ENCODE results near the gene MERTK. TPM values are rescaled to one million over a fixed set of nuclear protein-coding genes. Genes with fewer than 3 reads are reported as not detected.

Gene MERTK
- total RNA-seq, 1 experiment from 2014 or later: 39.2 TPM

- POLR2A ChIA-PET: no interaction called here
- Mint-ChIP-seq H3K27me3 (ENCODE audit: insufficient read depth, unreplicated experiment) (no peaks in the 10 kb centered on the region), H3K27ac (ENCODE audit: unreplicated experiment) (no peak overlapping the region), H3K36me3 (ENCODE audit: insufficient read depth, unreplicated experiment) (peaks cover 68% of the 10 kb centered on the region), H3K9me3 (ENCODE audit: unreplicated experiment) (no peaks in the 10 kb centered on the region), H3K4me1 (ENCODE audit: low read depth, unreplicated experiment) (no peaks in the 10 kb centered on the region), H3K4me3 (ENCODE audit: unreplicated experiment) (no peak overlapping the region)
- H3K4me3 ChIP-seq (ENCODE audit: low read depth, low read length): no peak overlapping the region
- no TSS peak for BruUV-seq (replicated peaks)
- intact Hi-C loops (cut with micrococcal nuclease; ENCODE audit: unreplicated experiment): no loop called here
- no peaks in the 10 kb centered on the region for H3K27me3 ChIP-seq (replicated peaks; ENCODE audit: control insufficient read depth, insufficient read depth, low read length)
- CTCF ChIA-PET: no interaction called here
- H3K4me1 ChIP-seq: no peaks in the 10 kb centered on the region
- no peaks in the 10 kb centered on the region; the same call in 1 of the 2 replicates for H3K36me3 ChIP-seq (ENCODE audit: control insufficient read depth, insufficient read depth, low read length)
- H3K9me3 ChIP-seq: no peaks in the 10 kb centered on the region
- no peak for DNase-seq
- no peak for TF ChIP-seq CTCF (IDR thresholded peaks at IDR 0.05; ENCODE audit: insufficient read depth in 1 of 2, low read depth in 1 of 2, low read length in 1 of 2, severe bottlenecking in 1 of 2, unreplicated experiment in 1 of 2)
Observed at GRCh38 chr2:112004253-112004645, 105.8 kb downstream of the MERTK start.

- H3K4me3 Mint-ChIP-seq (ENCODE audit: unreplicated experiment): no peak overlapping the region
- peaks cover 68% of the 10 kb centered on the region for H3K36me3 Mint-ChIP-seq (ENCODE audit: insufficient read depth, unreplicated experiment)
- no peaks in the 10 kb centered on the region for H3K9me3 Mint-ChIP-seq (ENCODE audit: unreplicated experiment)
- BruUV-seq (replicated peaks): no TSS peak
- ChIA-PET CTCF (no interaction called here), POLR2A (no interaction called here)
- TF ChIP-seq CTCF (IDR thresholded peaks at IDR 0.05; ENCODE audit: insufficient read depth in 1 of 2, low read depth in 1 of 2, low read length in 1 of 2, severe bottlenecking in 1 of 2, unreplicated experiment in 1 of 2): no peak
- H3K27me3 Mint-ChIP-seq (ENCODE audit: insufficient read depth, unreplicated experiment): no peaks in the 10 kb centered on the region
- H3K9me3 ChIP-seq: no peaks in the 10 kb centered on the region
- H3K4me3 ChIP-seq (ENCODE audit: low read depth, low read length): no peak overlapping the region
- H3K36me3 ChIP-seq (ENCODE audit: control insufficient read depth, insufficient read depth, low read length): no peaks in the 10 kb centered on the region; the same call in 1 of the 2 replicates
- no peak for DNase-seq
- H3K27me3 ChIP-seq (replicated peaks; ENCODE audit: control insufficient read depth, insufficient read depth, low read length): no peaks in the 10 kb centered on the region
- no peaks in the 10 kb centered on the region for H3K4me1 ChIP-seq
- intact Hi-C loops (cut with micrococcal nuclease; ENCODE audit: unreplicated experiment): no loop called here
- H3K27ac Mint-ChIP-seq (ENCODE audit: unreplicated experiment): no peak overlapping the region
- no peaks in the 10 kb centered on the region for H3K4me1 Mint-ChIP-seq (ENCODE audit: low read depth, unreplicated experiment)
Observed at GRCh38 chr2:112005406-112006075, 107.1 kb downstream of the MERTK start.

- intact Hi-C loops (cut with micrococcal nuclease; ENCODE audit: unreplicated experiment): no loop called here
- ChIA-PET POLR2A (no interaction called here), CTCF (no interaction called here)
- Histone ChIP-seq H3K36me3 (ENCODE audit: control insufficient read depth, insufficient read depth, low read length) (no peaks in the 10 kb centered on the region; the same call in 1 of the 2 replicates), H3K27me3 (replicated peaks; ENCODE audit: control insufficient read depth, insufficient read depth, low read length) (no peaks in the 10 kb centered on the region), H3K4me1 (no peaks in the 10 kb centered on the region), H3K9me3 (no peaks in the 10 kb centered on the region), H3K4me3 (ENCODE audit: low read depth, low read length) (no peak overlapping the region)
- H3K27ac Mint-ChIP-seq (ENCODE audit: unreplicated experiment): no peak overlapping the region
- no peaks in the 10 kb centered on the region for H3K4me1 Mint-ChIP-seq (ENCODE audit: low read depth, unreplicated experiment)
- no peaks in the 10 kb centered on the region for H3K9me3 Mint-ChIP-seq (ENCODE audit: unreplicated experiment)
- no peaks in the 10 kb centered on the region for H3K27me3 Mint-ChIP-seq (ENCODE audit: insufficient read depth, unreplicated experiment)
- TF ChIP-seq CTCF (IDR thresholded peaks at IDR 0.05; ENCODE audit: insufficient read depth in 1 of 2, low read depth in 1 of 2, low read length in 1 of 2, severe bottlenecking in 1 of 2, unreplicated experiment in 1 of 2): no peak
- DNase-seq: no peak
- no TSS peak for BruUV-seq (replicated peaks)
- peaks cover 68% of the 10 kb centered on the region for H3K36me3 Mint-ChIP-seq (ENCODE audit: insufficient read depth, unreplicated experiment)
- H3K4me3 Mint-ChIP-seq (ENCODE audit: unreplicated experiment): no peak overlapping the region
Observed at GRCh38 chr2:112006076-112006410, 107.6 kb downstream of the MERTK start.

Measured in Caco-2 (cell line).